SK-N-SH (cell line): ENCODE data around the gene FEV. TPM values are rescaled to one million over a fixed set of nuclear protein-coding genes. Genes with fewer than 3 reads are reported as not detected.

Experiments used
- CTCF ChIA-PET: fragments of 300-600, 350-600 bp; formaldehyde crosslinking; extraction: SDS; loops from one replicate; lab custom pipeline; 2021; lab: Yijun Ruan, JAX
- POLR2A ChIA-PET: fragments of 350-600 bp; sonication (Branson Sonifier 250); formaldehyde crosslinking; extraction: SDS; loops from one replicate; lab custom pipeline; 2020; ENCODE audit warnings: antibody characterized with exemption, inconsistent platforms; lab: Yijun Ruan, JAX
- DNase-seq: peaks from one replicate; pipeline ENCODE4 v3.0.0; 2012
- H2AFZ ChIP-seq: fragments of 200-600 bp; sonication (generic); 2 replicates; pipeline ENCODE4 v1.8.1; 2016; ENCODE audit warnings: antibody characterized with exemption, mild to moderate bottlenecking, low read depth
- H3F3A ChIP-seq: fragments of 200-600 bp; sonication (generic); replicated peaks from 2 replicates; pipeline ENCODE3; 2016; ENCODE audit warnings: antibody characterized with exemption, mild to moderate bottlenecking; ENCODE audit not compliant: insufficient read depth
- H3K27ac ChIP-seq, 2 experiments: fragments of 200-500 bp in 1 of 2; fragments of 200-600 bp in 1 of 2; sonication (Bioruptor generic) in 1 of 2; sonication (generic), shearing (Covaris generic) in 1 of 2; 2 replicates each; pipeline versions ENCODE4 v1.5.1 to v1.6.1; 2014 to 2016; ENCODE audit warnings: low read depth in 2 of 2, inconsistent platforms in 1 of 2, low read length in 1 of 2, mild to moderate bottlenecking in 1 of 2, mixed read lengths in 1 of 2
- H3K27me3 ChIP-seq: fragments of 200-600 bp; sonication (generic), shearing (Covaris generic); 2 replicates; pipeline ENCODE4 v1.6.1; 2016; ENCODE audit warnings: mixed run types; ENCODE audit not compliant: insufficient read depth
- H3K36me3 ChIP-seq, 2 experiments: fragments of 200-500 bp in 1 of 2; fragments of 200-600 bp in 1 of 2; sonication (Bioruptor generic) in 1 of 2; sonication (generic) in 1 of 2; replicated peaks in 1 of 2; 2 replicates each; pipeline versions ENCODE3 to v1.5.1; 2014 to 2016; ENCODE audit warnings: low read length in 1 of 2, mild to moderate bottlenecking in 1 of 2; ENCODE audit not compliant: insufficient read depth in 2 of 2, control insufficient read depth in 1 of 2
- H3K4me1 ChIP-seq, 2 experiments: fragments of 200-500 bp in 1 of 2; fragments of 200-600 bp in 1 of 2; sonication (Bioruptor generic) in 1 of 2; sonication (generic), shearing (Covaris generic) in 1 of 2; 2 replicates each; pipeline versions ENCODE4 v1.5.1 to v1.6.1; 2014 to 2016; ENCODE audit warnings: low read depth in 1 of 2, low read length in 1 of 2, mixed run types in 1 of 2; ENCODE audit not compliant: insufficient read depth in 2 of 2, control insufficient read depth in 1 of 2
- H3K4me2 ChIP-seq: fragments of 200-600 bp; sonication (generic), shearing (Covaris generic); 2 replicates; pipeline ENCODE4 v1.6.1; 2017; ENCODE audit warnings: mixed run types
- H3K4me3 ChIP-seq, 2 experiments: fragments of 200-500 bp in 1 of 2; fragments of 200-600 bp in 1 of 2; sonication (Bioruptor generic) in 1 of 2; sonication (generic), shearing (Covaris generic) in 1 of 2; 2 replicates each; pipeline versions ENCODE4 v1.5.1 to v1.8.1; 2014 to 2016; ENCODE audit warnings: low read depth in 2 of 2, inconsistent platforms in 1 of 2, low read length in 1 of 2, mild to moderate bottlenecking in 1 of 2, mixed read lengths in 1 of 2, moderate library complexity in 1 of 2
- H3K79me2 ChIP-seq: fragments of 200-600 bp; sonication (generic); 2 replicates; pipeline ENCODE4 v1.8.1; 2017; ENCODE audit warnings: mild to moderate bottlenecking; ENCODE audit not compliant: insufficient read depth
- H3K9ac ChIP-seq: fragments of 200-600 bp; sonication (generic); 2 replicates; pipeline ENCODE4 v1.6.1; 2017; ENCODE audit warnings: mixed run types
- H3K9me2 ChIP-seq: fragments of 200-600 bp; sonication (generic); 2 replicates; pipeline ENCODE4 v1.6.1; 2017; ENCODE audit warnings: mixed run types
- H3K9me3 ChIP-seq: fragments of 200-600 bp; sonication (generic); 2 replicates; pipeline ENCODE4 v1.6.1; 2017; ENCODE audit warnings: mixed run types, mild to moderate bottlenecking, moderate library complexity
- H4K20me1 ChIP-seq: fragments of 200-600 bp; sonication (generic); 2 replicates; pipeline ENCODE4 v1.6.1; 2017; ENCODE audit warnings: mild to moderate bottlenecking, mixed run types; ENCODE audit not compliant: insufficient read depth
- CHD2 ChIP-seq: fragments of 150-350 bp; IDR thresholded peaks from 2 replicates; pipeline ENCODE4 v1.6.1; 2018; ENCODE audit warnings: low read length; ENCODE audit not compliant: partially characterized antibody
- CTCF ChIP-seq: fragments of 200-600 bp; sonication (generic); IDR thresholded peaks from 2 replicates; pipeline ENCODE4 v1.6.1; 2017; ENCODE audit warnings: antibody characterized with exemption, mild to moderate bottlenecking, moderate library complexity
- ELF1 ChIP-seq: IDR thresholded peaks from 2 replicates; pipeline ENCODE4 v1.4.0; 2012
- EP300 ChIP-seq, 2 experiments: IDR thresholded peaks; 2 replicates each; pipeline versions ENCODE4 v1.4.0 to v1.6.1; 2012; ENCODE audit warnings: borderline replicate concordance in 1 of 2, low read depth in 1 of 2, low read length in 1 of 2
- EZH2phosphoT487 ChIP-seq: fragments of 200-600 bp; sonication (generic); IDR thresholded peaks from 2 replicates; pipeline ENCODE4 v1.6.1; 2017; ENCODE audit warnings: low read depth, mixed run types, mild to moderate bottlenecking, antibody characterized with exemption, moderate library complexity, borderline replicate concordance
- FOSL2 ChIP-seq: IDR thresholded peaks from 2 replicates; pipeline ENCODE4 v1.4.0; 2012; ENCODE audit warnings: low read depth, mild to moderate bottlenecking, moderate library complexity, borderline replicate concordance
- FOXJ3 ChIP-seq: sonication (generic); formaldehyde crosslinking; IDR thresholded peaks from 2 replicates; pipeline ENCODE4 v1.5.1; 2020; ENCODE audit warnings: mild to moderate bottlenecking, missing genetic modification reagents
- FOXM1 ChIP-seq: IDR thresholded peaks from 2 replicates; pipeline ENCODE4 v1.4.0; 2012; ENCODE audit warnings: low read depth, mild to moderate bottlenecking
- IRF3 ChIP-seq: fragments of 150-350 bp; IDR thresholded peaks from 2 replicates; pipeline ENCODE4 v1.6.1; 2016; ENCODE audit warnings: mild to moderate bottlenecking, low read depth, low read length
- JUND ChIP-seq: IDR thresholded peaks from 2 replicates; pipeline ENCODE4 v1.4.0; 2012
- MAX ChIP-seq: IDR thresholded peaks from 2 replicates; pipeline ENCODE4 v1.4.0; 2012; ENCODE audit warnings: low read depth
- MEF2A ChIP-seq: IDR thresholded peaks from 2 replicates; pipeline ENCODE4 v1.4.0; 2012; ENCODE audit warnings: low read depth, borderline replicate concordance
- NFIC ChIP-seq: IDR thresholded peaks from 2 replicates; pipeline ENCODE4 v1.4.0; 2012; ENCODE audit warnings: borderline replicate concordance
- NRF1 ChIP-seq: IDR thresholded peaks from 2 replicates; pipeline ENCODE4 v1.6.1; 2012; ENCODE audit warnings: low read depth, mild to moderate bottlenecking, low read length
- PBX3 ChIP-seq: IDR thresholded peaks from 2 replicates; pipeline ENCODE4; 2012
- POLR2AphosphoS5 ChIP-seq: IDR thresholded peaks from 2 replicates; pipeline ENCODE4 v1.6.1; 2012; ENCODE audit warnings: low read depth, low read length
- RAD21 ChIP-seq: IDR thresholded peaks from 2 replicates; pipeline ENCODE4 v1.6.1; 2012; ENCODE audit warnings: mild to moderate bottlenecking, low read length
- RCOR1 ChIP-seq: fragments of 150-350 bp; IDR thresholded peaks from 2 replicates; pipeline ENCODE4 v1.6.1; 2017; ENCODE audit warnings: antibody characterized with exemption, low read length
- REST ChIP-seq: IDR thresholded peaks from 2 replicates; pipeline ENCODE4 v1.6.1; 2012; ENCODE audit warnings: mild to moderate bottlenecking, low read depth, low read length, moderate library complexity
- RFX5 ChIP-seq: IDR thresholded peaks from 2 replicates; pipeline ENCODE4 v1.6.1; 2012; ENCODE audit warnings: mild to moderate bottlenecking, improper control_type of control experiment, low read length
- RXRA ChIP-seq: IDR thresholded peaks from 2 replicates; pipeline ENCODE4 v1.4.0; 2012; ENCODE audit warnings: low read depth, mild to moderate bottlenecking, borderline replicate concordance
- SIN3A ChIP-seq: IDR thresholded peaks from 2 replicates; pipeline ENCODE4 v1.6.1; 2012; ENCODE audit warnings: low read depth, mild to moderate bottlenecking, low read length, moderate library complexity, borderline replicate concordance
- SMC3 ChIP-seq: IDR thresholded peaks from 2 replicates; pipeline ENCODE4 v1.6.1; 2012; ENCODE audit warnings: low read depth, low read length, improper control_type of control experiment
- TAF1 ChIP-seq: IDR thresholded peaks from 2 replicates; pipeline ENCODE4 v1.6.1; 2012; ENCODE audit warnings: low read depth, mild to moderate bottlenecking, low read length, moderate library complexity, borderline replicate concordance
- TCF12 ChIP-seq: IDR thresholded peaks from 2 replicates; pipeline ENCODE4 v1.4.0; 2012
- YY1 ChIP-seq: IDR thresholded peaks from 2 replicates; pipeline ENCODE4 v1.4.0; 2012; ENCODE audit warnings: low read depth, mild to moderate bottlenecking
- WGBS: methylation state at CpG from one replicate; pipeline ENCODE4 v1.1.6; 2017; ENCODE audit warnings: low lambda C conversion rate; 5-methylcytosine and 5-hydroxymethylcytosine counted together
- polyA plus RNA-seq, 3 experiments: library from polyadenylated mRNA; depleted of rRNA; stranded (reverse); fragments of >200 nt; gene quantifications; 2 replicates each; pipeline ENCODE4 v1.2.3, GENCODE V29; 2012

Gene FEV
- polyA plus RNA-seq, 1 of the 3 experiments (the other 2 are of a cell fraction) = 0.53 TPM

- Histone ChIP-seq H3K4me1 (peaks cover 0 to 79% of the 10 kb centered on the region in 2 experiments; a peak in 2 of 4 replicates), H2AFZ (no peak overlapping the region), H4K20me1 (no peaks in the 10 kb centered on the region), H3K9me3 (no peaks in the 10 kb centered on the region), H3K9ac (no peak overlapping the region), H3K27me3 (peaks cover 18% of the 10 kb centered on the region; the same call in 1 of the 2 replicates), H3K79me2 (no peaks in the 10 kb centered on the region), H3K9me2 (no peaks in the 10 kb centered on the region), H3K4me3 (peak overlapping the region in 1 of 2 experiments; percentile 16; a peak in 1 of 4 replicates), H3K36me3 (no peaks in the 10 kb centered on the region), H3K27ac (peak overlapping the region in 1 of 2 experiments; percentile 99; a peak in 2 of 4 replicates), H3K4me2 (no peak overlapping the region), H3F3A (no peaks in the 10 kb centered on the region)
- DNase-seq = peak; percentile 82
- WGBS = 38% methylated on average over 7 of the region's 9 CpGs
- ChIA-PET CTCF (interaction anchor here (0.8 to 12.8 kb wide), 10 partner anchors 12 to 125 kb away, joined by 3 to 258 read pairs (median 4); partner anchors contain the start of gene FEV), POLR2A (interaction anchor here (0.7 to 6.8 kb wide), 3 partner anchors 17 to 37 kb away, joined by 3 to 89 read pairs (median 5); partner anchors contain the start of gene FEV)
- no peak for TF ChIP-seq SIN3A
- no peak for TF ChIP-seq TCF12
- TF ChIP-seq FOSL2 = no peak
- TF ChIP-seq PBX3 = no peak
- no peak for TF ChIP-seq NRF1
- peak in 1 of 2 experiments; percentile 67; a peak in 1 of 4 replicates for TF ChIP-seq EP300 (IDR thresholded peaks at IDR 0.05; ENCODE audit: borderline replicate concordance in 1 of 2, low read depth in 1 of 2, low read length in 1 of 2)
- TF ChIP-seq RCOR1 = peak; percentile 38
- peak; percentile 95 for TF ChIP-seq FOXJ3 (CRISPR knock-in tag)
- TF ChIP-seq CHD2 = peak; percentile 96
- TF ChIP-seq NFIC = no peak
- no peak for TF ChIP-seq POLR2AphosphoS5
- TF ChIP-seq MEF2A = no peak
- no peak for TF ChIP-seq EZH2phosphoT487
- no peak for TF ChIP-seq TAF1
- TF ChIP-seq FOXM1 = no peak
- no peak for TF ChIP-seq RXRA
- no peak for TF ChIP-seq REST
- no peak for TF ChIP-seq JUND
- TF ChIP-seq IRF3 = no peak
- no peak for TF ChIP-seq SMC3
- TF ChIP-seq YY1 = no peak
- TF ChIP-seq RAD21 = no peak
- no peak for TF ChIP-seq MAX
- TF ChIP-seq CTCF = no peak
- TF ChIP-seq RFX5 = no peak
- TF ChIP-seq ELF1 = no peak
These were observed 15.0 kb upstream of the FEV start for GRCh38 chr2:218999881-219000568.
